Endothelial cell of umbilical vein (primary cell): ENCODE measurements around the gene FOS. TPM values are rescaled to one million over a fixed set of nuclear protein-coding genes. Genes with fewer than 3 reads are reported as not detected.

Experiments used
- BruUV-seq: library from RNA; stranded (reverse); fragments of 400-500 nt; replicated peaks from 2 replicates; lab custom pipeline; 2021; lab: Mats Ljungman, UMichigan
- CTCF ChIA-PET: fragments of 300-600, 350-600 bp; sonication (Branson Sonifier 250); formaldehyde crosslinking; loops from one replicate; lab custom pipeline; 2021; ENCODE audit warnings: antibody characterized with exemption, inconsistent platforms; lab: Charles Lee
- POLR2A ChIA-PET: fragments of 300-600, 350-600 bp; sonication (Branson Sonifier 250); formaldehyde crosslinking; loops from one replicate; lab custom pipeline; 2021; ENCODE audit warnings: antibody characterized with exemption, inconsistent platforms; lab: Charles Lee
- DNase-seq: peaks from one replicate; pipeline ENCODE4 v3.0.0-alpha.2; 2011; ENCODE audit warnings: low read depth, low spot score
- FAIRE-seq: peaks from 2 replicates; lab custom pipeline; 2011; peaks lifted over from hg19 to GRCh38; lab: Jason Lieb, UNC
- H2AFZ ChIP-seq: 2 replicates; pipeline ENCODE4 v1.6.0; 2012; ENCODE audit warnings: low read depth, low read length, control low read depth, inconsistent platforms
- H3K27ac ChIP-seq: 2 replicates; pipeline ENCODE4 v1.5.1; 2011; ENCODE audit warnings: low read depth, mild to moderate bottlenecking, control low read depth, low read length, moderate library complexity; ENCODE audit not compliant: insufficient read depth
- H3K27me3 ChIP-seq, 2 experiments: 2 replicates each; pipeline versions ENCODE4 v1.6.0 to v1.6.1; 2011; ENCODE audit warnings: low read length in 2 of 2, mixed read lengths in 1 of 2; ENCODE audit not compliant: control insufficient read depth in 2 of 2, insufficient read depth in 2 of 2
- H3K36me3 ChIP-seq, 2 experiments: 2 replicates in 1 of 2; 3 replicates in 1 of 2; pipeline ENCODE4 v1.5.1; 2011; ENCODE audit warnings: low read length in 2 of 2, mild to moderate bottlenecking in 1 of 2, moderate library complexity in 1 of 2; ENCODE audit not compliant: control insufficient read depth in 2 of 2, insufficient read depth in 2 of 2; ENCODE audit errors: extremely low read depth in 1 of 2
- H3K4me1 ChIP-seq: 3 replicates; pipeline ENCODE4 v1.5.1; 2011; ENCODE audit warnings: mild to moderate bottlenecking, low read length; ENCODE audit not compliant: control insufficient read depth, insufficient read depth; ENCODE audit errors: extremely low read depth
- H3K4me2 ChIP-seq: 2 replicates; pipeline ENCODE4 v1.6.1; 2011; ENCODE audit warnings: low read length, control low read depth, mixed read lengths; ENCODE audit not compliant: insufficient read depth
- H3K4me3 ChIP-seq, 3 experiments: fragments of 200-600 bp in 1 of 3; sonication (generic), shearing (Covaris generic) in 1 of 3; replicated peaks in 1 of 3; 2 replicates each; pipeline ENCODE4 v1.5.1; 2011 to 2016; ENCODE audit warnings: control low read depth in 3 of 3, low read length in 3 of 3, mild to moderate bottlenecking in 2 of 3, inconsistent platforms in 1 of 3, low read depth in 1 of 3, moderate library complexity in 1 of 3; ENCODE audit not compliant: insufficient read depth in 1 of 3
- H3K79me2 ChIP-seq: 2 replicates; pipeline ENCODE4 v1.6.0; 2012; ENCODE audit warnings: low read length, inconsistent platforms; ENCODE audit not compliant: control insufficient read depth, insufficient read depth
- H3K9ac ChIP-seq: replicated peaks from 2 replicates; pipeline ENCODE3; 2011; ENCODE audit warnings: low read length, control low read depth; ENCODE audit not compliant: insufficient read depth; ENCODE audit errors: extremely low read depth
- H3K9me1 ChIP-seq: replicated peaks from 3 replicates; pipeline ENCODE4 v1.6.0; 2011; ENCODE audit warnings: mild to moderate bottlenecking, low read length; ENCODE audit not compliant: control insufficient read depth, insufficient read depth; ENCODE audit errors: extremely low read depth
- H3K9me3 ChIP-seq: replicated peaks from 2 replicates; pipeline ENCODE4 v1.5.1; 2012; ENCODE audit warnings: low read length, inconsistent platforms; ENCODE audit not compliant: control insufficient read depth, insufficient read depth
- H4K20me1 ChIP-seq: replicated peaks from 2 replicates; pipeline ENCODE3; 2011; ENCODE audit warnings: mild to moderate bottlenecking, low read length; ENCODE audit not compliant: control insufficient read depth, insufficient read depth; ENCODE audit errors: extremely low read depth
- EZH2 ChIP-seq: IDR thresholded peaks from 2 replicates; pipeline ENCODE4 v1.6.1; 2012; ENCODE audit warnings: borderline replicate concordance, low read depth, mild to moderate bottlenecking, moderate library complexity, low read length, inconsistent platforms; ENCODE audit not compliant: severe bottlenecking
- FOS ChIP-seq: IDR thresholded peaks from 2 replicates; pipeline ENCODE4 v1.6.1; 2011; ENCODE audit warnings: mild to moderate bottlenecking, low read length, moderate library complexity, borderline replicate concordance; ENCODE audit not compliant: insufficient read depth
- GATA2 ChIP-seq: IDR thresholded peaks from 2 replicates; pipeline ENCODE4 v1.7.0; 2011; ENCODE audit warnings: low read depth, mild to moderate bottlenecking, moderate library complexity, mixed read lengths, low read length; ENCODE audit not compliant: insufficient read length, insufficient read depth
- JUN ChIP-seq: IDR thresholded peaks from 2 replicates; pipeline ENCODE4 v1.6.1; 2011; ENCODE audit warnings: borderline replicate concordance, low read depth; ENCODE audit not compliant: insufficient read length, insufficient read depth
- MYC ChIP-seq: IDR thresholded peaks from one replicate; pipeline ENCODE4 v1.6.1; 2011; ENCODE audit warnings: mild to moderate bottlenecking, low read depth, low read length
- POLR2A ChIP-seq: IDR thresholded peaks from 2 replicates; pipeline ENCODE4 v1.6.1; 2012; ENCODE audit warnings: low read depth, mild to moderate bottlenecking, control low read depth, low read length
- POLR2AphosphoS5 ChIP-seq: IDR thresholded peaks from 2 replicates; pipeline ENCODE4 v1.6.1; 2012; ENCODE audit warnings: low read depth, mild to moderate bottlenecking, control low read depth, low read length, moderate library complexity; ENCODE audit not compliant: insufficient read depth
- dilution Hi-C: fragments of 300-500 bp; cut with MboI; formaldehyde crosslinking; loops from one replicate; pipeline ENCODE4 v1.15.0; 2019; ENCODE audit warnings: low sequenced_read_pairs; ENCODE audit not compliant: extremely low pct_ligation_motif_present
- intact Hi-C: fragments of 100-400 bp; cut with micrococcal nuclease; formaldehyde crosslinking; loops from one replicate; pipeline ENCODE4 v1.10.0; 2022
- polyA plus RNA-seq, 4 experiments: library from polyadenylated mRNA; depleted of rRNA in 3 of 4; stranded (reverse) in 3 of 4; unstranded in 1 of 4; fragments of >200 nt; gene quantifications; 2 replicates each; pipeline versions ENCODE4 v1.2.1 to v1.2.3, GENCODE V29; 2011 to 2012; ENCODE audit warnings: missing spikeins in 1 of 4
- total RNA-seq: library from RNA; stranded (reverse); gene quantifications from 2 replicates; pipeline ENCODE4 v1.2.3, GENCODE V29; 2021
- TF ChIP-seq, protein P1 (sequence below): IDR thresholded peaks from 2 replicates; pipeline ENCODE4 v1.6.1; 2011; ENCODE audit not compliant: insufficient read depth, insufficient read length
- TF ChIP-seq, protein P2 (sequence below), 2 donors: IDR thresholded peaks; 1 replicate in 1 of 2; 2 replicates in 1 of 2; pipeline ENCODE4 v1.5.1; 2011; ENCODE audit warnings: low read length in 2 of 2, mild to moderate bottlenecking in 2 of 2, moderate library complexity in 2 of 2, control low read depth in 1 of 2, inconsistent platforms in 1 of 2, low read depth in 1 of 2; ENCODE audit not compliant: insufficient read depth in 1 of 2; ENCODE audit errors: extremely low read depth in 1 of 2

The FOS gene
- total and polyA plus RNA-seq, 2 donors (not counting 3 experiments of a cell fraction or from before 2014, with no cell fraction given) = 9.2 to 41.6 TPM

DNA sequence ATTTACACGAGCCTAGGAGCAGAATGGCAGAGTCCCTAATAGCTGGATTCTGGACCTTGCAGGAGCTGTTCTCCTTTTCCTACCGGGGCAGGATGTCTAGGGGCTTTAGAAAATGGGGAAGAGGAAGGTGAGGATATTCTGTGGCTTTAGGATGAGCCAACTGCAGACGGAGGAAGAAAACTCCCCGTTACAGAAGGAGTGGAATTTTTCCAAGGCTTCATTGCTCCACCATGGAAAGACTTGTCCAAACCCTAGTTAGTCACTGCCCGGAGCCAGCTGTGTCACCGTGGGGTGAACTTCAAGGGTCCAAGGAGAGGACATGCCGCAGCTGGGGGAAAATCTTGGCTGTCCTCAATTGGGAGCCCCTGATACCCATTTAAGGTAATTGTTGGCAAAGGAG is 41.6 kb downstream of the FOS start:
- Histone ChIP-seq H3K4me2 (no peak overlapping the region), H2AFZ (no peak overlapping the region), H3K9me3 (no peaks in the 10 kb centered on the region), H3K4me1 (no peaks in the 10 kb centered on the region), H3K27me3 (peaks cover 9 to 13% of the 10 kb centered on the region in 2 experiments), H3K4me3 (no peak overlapping the region), H3K36me3 (no peaks in the 10 kb centered on the region), H4K20me1 (no peaks in the 10 kb centered on the region), H3K27ac (no peak overlapping the region), H3K79me2 (no peaks in the 10 kb centered on the region), H3K9me1 (no peaks in the 10 kb centered on the region), H3K9ac (no peak overlapping the region)
- no peak for FAIRE-seq
- no peak for TF ChIP-seq EZH2
- TF ChIP-seq FOS = no peak
- TF ChIP-seq JUN = no peak
- TF ChIP-seq, protein P1, sequence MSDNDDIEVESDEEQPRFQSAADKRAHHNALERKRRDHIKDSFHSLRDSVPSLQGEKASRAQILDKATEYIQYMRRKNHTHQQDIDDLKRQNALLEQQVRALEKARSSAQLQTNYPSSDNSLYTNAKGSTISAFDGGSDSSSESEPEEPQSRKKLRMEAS = no peak
- TF ChIP-seq, protein P2, sequence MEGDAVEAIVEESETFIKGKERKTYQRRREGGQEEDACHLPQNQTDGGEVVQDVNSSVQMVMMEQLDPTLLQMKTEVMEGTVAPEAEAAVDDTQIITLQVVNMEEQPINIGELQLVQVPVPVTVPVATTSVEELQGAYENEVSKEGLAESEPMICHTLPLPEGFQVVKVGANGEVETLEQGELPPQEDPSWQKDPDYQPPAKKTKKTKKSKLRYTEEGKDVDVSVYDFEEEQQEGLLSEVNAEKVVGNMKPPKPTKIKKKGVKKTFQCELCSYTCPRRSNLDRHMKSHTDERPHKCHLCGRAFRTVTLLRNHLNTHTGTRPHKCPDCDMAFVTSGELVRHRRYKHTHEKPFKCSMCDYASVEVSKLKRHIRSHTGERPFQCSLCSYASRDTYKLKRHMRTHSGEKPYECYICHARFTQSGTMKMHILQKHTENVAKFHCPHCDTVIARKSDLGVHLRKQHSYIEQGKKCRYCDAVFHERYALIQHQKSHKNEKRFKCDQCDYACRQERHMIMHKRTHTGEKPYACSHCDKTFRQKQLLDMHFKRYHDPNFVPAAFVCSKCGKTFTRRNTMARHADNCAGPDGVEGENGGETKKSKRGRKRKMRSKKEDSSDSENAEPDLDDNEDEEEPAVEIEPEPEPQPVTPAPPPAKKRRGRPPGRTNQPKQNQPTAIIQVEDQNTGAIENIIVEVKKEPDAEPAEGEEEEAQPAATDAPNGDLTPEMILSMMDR (IDR thresholded peaks at IDR 0.05; ENCODE audit: extremely low read depth in 1 of 2, insufficient read depth in 1 of 2, low read depth in 1 of 2, low read length in 2 of 2) = no peak
- no peak for TF ChIP-seq POLR2A
- TF ChIP-seq GATA2 = no peak
- no peak for TF ChIP-seq POLR2AphosphoS5
- no peak for TF ChIP-seq MYC
- no peak for DNase-seq
- BruUV-seq = no TSS peak
- dilution Hi-C loops = no loop called here
- intact Hi-C loops = no loop called here
- POLR2A ChIA-PET = no interaction called here
- CTCF ChIA-PET = interaction anchor here (1.0 to 5.3 kb wide), 5 partner anchors 9 to 241 kb away, joined by 3 to 21 read pairs (median 5); no protein-coding TSS in a partner anchor
